A549 (cell line): ENCODE data around the gene ZNF263.

Source experiments
- BHLHE40 ChIP-seq: IDR thresholded peaks from 2 replicates; pipeline ENCODE4 v1.6.1; 2012; ENCODE audit warnings: low read depth, low read length, inconsistent platforms
- EP300 ChIP-seq, 2 experiments: fragments of >200 bp; sonication (Bioruptor Twin); formaldehyde crosslinking; IDR thresholded peaks; 2 replicates in 1 of 2; 3 replicates in 1 of 2; pipeline ENCODE4 v1.6.1; 2016 to 2017
- FOXS1 ChIP-seq: fragments of 250-450 bp; sonication (Bioruptor Pico); IDR thresholded peaks from 2 replicates; pipeline ENCODE4 v1.5.0; 2020; ENCODE audit warnings: mild to moderate bottlenecking, moderate library complexity
- MAZ ChIP-seq: fragments of 150-350 bp; IDR thresholded peaks from 2 replicates; pipeline ENCODE4 v1.6.1; 2014; ENCODE audit warnings: antibody characterized with exemption, low read depth, low read length, borderline replicate concordance
- POLR2A ChIP-seq: IDR thresholded peaks from 2 replicates; pipeline ENCODE4 v1.6.1; 2012; ENCODE audit warnings: mild to moderate bottlenecking, low read length
- RAD21 ChIP-seq, 2 experiments: fragments of >200 bp in 1 of 2; sonication (Bioruptor Twin) in 1 of 2; formaldehyde crosslinking in 1 of 2; IDR thresholded peaks in 1 of 2; conservative IDR thresholded peaks in 1 of 2; 2 replicates in 1 of 2; 3 replicates in 1 of 2; pipeline ENCODE4 v1.6.1; 2012 to 2018; ENCODE audit warnings: inconsistent platforms in 1 of 2
- ZNF302 ChIP-seq: fragments of 250-450 bp; sonication (Bioruptor Pico); IDR thresholded peaks from 2 replicates; pipeline ENCODE4 v1.9.0; 2021; ENCODE audit warnings: inconsistent platforms, mild to moderate bottlenecking, moderate library complexity
- TF ChIP-seq, protein P1 (sequence below): fragments of >200 bp; sonication (Bioruptor Twin); formaldehyde crosslinking; IDR thresholded peaks from 3 replicates; pipeline ENCODE4 v1.5.1; 2016
- TF ChIP-seq, protein P2 (sequence below): IDR thresholded peaks from 2 replicates; pipeline ENCODE4 v1.6.1; 2012
- TF ChIP-seq, protein P3 (sequence below): fragments of >200 bp; sonication (Bioruptor Twin); formaldehyde crosslinking; IDR thresholded peaks from 3 replicates; pipeline ENCODE4 v1.6.1; 2016
- TF ChIP-seq, protein P4 (sequence below): fragments of 150-350 bp; IDR thresholded peaks from 2 replicates; pipeline ENCODE4 v1.6.1; 2014; ENCODE audit warnings: low read depth, mild to moderate bottlenecking, low read length

DNA sequence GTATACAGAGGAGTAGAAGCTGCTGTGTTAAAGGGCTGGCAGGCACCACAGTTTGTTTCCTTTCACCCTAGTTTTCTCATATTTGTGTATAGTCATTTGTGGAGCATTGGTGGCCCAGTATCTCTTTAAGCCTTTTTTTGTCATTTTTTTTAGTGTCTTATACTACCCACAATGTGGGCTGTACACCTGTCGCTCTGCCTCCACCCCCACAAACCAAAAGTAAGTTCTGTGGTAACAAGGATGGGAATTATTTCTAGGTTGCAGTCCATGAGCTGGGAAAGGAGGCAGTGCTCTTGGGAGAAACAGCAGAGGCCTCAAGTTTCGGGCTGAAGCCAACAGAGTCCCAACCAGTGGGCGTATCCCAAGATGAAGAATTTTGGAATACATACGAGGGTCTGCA, 28.2 kb downstream of the ZNF263 start:
- TF ChIP-seq BHLHE40 (no peak), POLR2A (no peak), EP300 (IDR thresholded peaks at IDR 0.05) (no peak), FOXS1 (CRISPR knock-in tag) (no peak), RAD21 (conservative IDR thresholded peaks at IDR 0.05 in 1 of 2, IDR thresholded peaks at IDR 0.05 in 1 of 2) (no peak), MAZ (no peak), ZNF302 (CRISPR knock-in tag) (no peak)
- TF ChIP-seq, protein P1, sequence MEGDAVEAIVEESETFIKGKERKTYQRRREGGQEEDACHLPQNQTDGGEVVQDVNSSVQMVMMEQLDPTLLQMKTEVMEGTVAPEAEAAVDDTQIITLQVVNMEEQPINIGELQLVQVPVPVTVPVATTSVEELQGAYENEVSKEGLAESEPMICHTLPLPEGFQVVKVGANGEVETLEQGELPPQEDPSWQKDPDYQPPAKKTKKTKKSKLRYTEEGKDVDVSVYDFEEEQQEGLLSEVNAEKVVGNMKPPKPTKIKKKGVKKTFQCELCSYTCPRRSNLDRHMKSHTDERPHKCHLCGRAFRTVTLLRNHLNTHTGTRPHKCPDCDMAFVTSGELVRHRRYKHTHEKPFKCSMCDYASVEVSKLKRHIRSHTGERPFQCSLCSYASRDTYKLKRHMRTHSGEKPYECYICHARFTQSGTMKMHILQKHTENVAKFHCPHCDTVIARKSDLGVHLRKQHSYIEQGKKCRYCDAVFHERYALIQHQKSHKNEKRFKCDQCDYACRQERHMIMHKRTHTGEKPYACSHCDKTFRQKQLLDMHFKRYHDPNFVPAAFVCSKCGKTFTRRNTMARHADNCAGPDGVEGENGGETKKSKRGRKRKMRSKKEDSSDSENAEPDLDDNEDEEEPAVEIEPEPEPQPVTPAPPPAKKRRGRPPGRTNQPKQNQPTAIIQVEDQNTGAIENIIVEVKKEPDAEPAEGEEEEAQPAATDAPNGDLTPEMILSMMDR: no peak
- TF ChIP-seq, protein P2, sequence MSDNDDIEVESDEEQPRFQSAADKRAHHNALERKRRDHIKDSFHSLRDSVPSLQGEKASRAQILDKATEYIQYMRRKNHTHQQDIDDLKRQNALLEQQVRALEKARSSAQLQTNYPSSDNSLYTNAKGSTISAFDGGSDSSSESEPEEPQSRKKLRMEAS: no peak
- TF ChIP-seq, protein P3, sequence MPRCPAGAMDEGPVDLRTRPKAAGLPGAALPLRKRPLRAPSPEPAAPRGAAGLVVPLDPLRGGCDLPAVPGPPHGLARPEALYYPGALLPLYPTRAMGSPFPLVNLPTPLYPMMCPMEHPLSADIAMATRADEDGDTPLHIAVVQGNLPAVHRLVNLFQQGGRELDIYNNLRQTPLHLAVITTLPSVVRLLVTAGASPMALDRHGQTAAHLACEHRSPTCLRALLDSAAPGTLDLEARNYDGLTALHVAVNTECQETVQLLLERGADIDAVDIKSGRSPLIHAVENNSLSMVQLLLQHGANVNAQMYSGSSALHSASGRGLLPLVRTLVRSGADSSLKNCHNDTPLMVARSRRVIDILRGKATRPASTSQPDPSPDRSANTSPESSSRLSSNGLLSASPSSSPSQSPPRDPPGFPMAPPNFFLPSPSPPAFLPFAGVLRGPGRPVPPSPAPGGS: no peak
- TF ChIP-seq, protein P4, sequence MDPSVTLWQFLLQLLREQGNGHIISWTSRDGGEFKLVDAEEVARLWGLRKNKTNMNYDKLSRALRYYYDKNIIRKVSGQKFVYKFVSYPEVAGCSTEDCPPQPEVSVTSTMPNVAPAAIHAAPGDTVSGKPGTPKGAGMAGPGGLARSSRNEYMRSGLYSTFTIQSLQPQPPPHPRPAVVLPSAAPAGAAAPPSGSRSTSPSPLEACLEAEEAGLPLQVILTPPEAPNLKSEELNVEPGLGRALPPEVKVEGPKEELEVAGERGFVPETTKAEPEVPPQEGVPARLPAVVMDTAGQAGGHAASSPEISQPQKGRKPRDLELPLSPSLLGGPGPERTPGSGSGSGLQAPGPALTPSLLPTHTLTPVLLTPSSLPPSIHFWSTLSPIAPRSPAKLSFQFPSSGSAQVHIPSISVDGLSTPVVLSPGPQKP: no peak
